ENCODE results near the gene GPN1. TPM values are rescaled to one million over a fixed set of nuclear protein-coding genes. Genes with fewer than 3 reads are reported as not detected.
"Not testable (repeated sequence)": the region's sequence is repeated elsewhere in the genome, so short reads cannot be mapped to it uniquely, and the experiment has no call there.

The GPN1 gene
- total RNA-seq, 1 donor from 2014 or later: 63.9 TPM

- Histone ChIP-seq H3K9me3 (ENCODE audit: insufficient read depth, low read depth, low read length) (no peaks in the 10 kb centered on the region), H3K36me3 (ENCODE audit: insufficient read depth, low read length) (peaks cover 33% of the 10 kb centered on the region), H3K4me1 (ENCODE audit: insufficient read depth, low read length) (no peaks in the 10 kb centered on the region), H3K4me2 (ENCODE audit: low read length) (no peak overlapping the region), H3K27ac (ENCODE audit: low read depth, low read length) (no peak overlapping the region), H3K9ac (ENCODE audit: low read length) (no peak overlapping the region), H4K20me1 (ENCODE audit: insufficient read depth, low read length) (peaks cover 4% of the 10 kb centered on the region), H3K4me3 (ENCODE audit: insufficient read depth, low read depth, low read length) (no peak overlapping the region), H3K27me3 (ENCODE audit: insufficient read depth, low read length) (no peaks in the 10 kb centered on the region), H3K79me2 (ENCODE audit: insufficient read depth, low read length) (peaks cover 1% of the 10 kb centered on the region), H2AFZ (ENCODE audit: low read depth, low read length) (no peak overlapping the region)
- DNase-seq (ENCODE audit: low read depth) (no peak), FAIRE-seq (no peak)
- TF ChIP-seq CTCF (IDR thresholded peaks at IDR 0.05; ENCODE audit: insufficient read depth, low read depth, low read length): no peak
- no peak for TF ChIP-seq EZH2 (IDR thresholded peaks at IDR 0.05; ENCODE audit: insufficient read depth, low read length)
- Mint-ChIP-seq H3K9me3 (ENCODE audit: unreplicated experiment) (no peaks in the 10 kb centered on the region), H3K27ac (ENCODE audit: unreplicated experiment) (no peak overlapping the region), H3K27me3 (ENCODE audit: low read depth, unreplicated experiment) (no peaks in the 10 kb centered on the region), H3K4me3 (ENCODE audit: unreplicated experiment) (no peak overlapping the region), H3K4me1 (ENCODE audit: low read depth, unreplicated experiment) (peaks cover 5% of the 10 kb centered on the region), H3K36me3 (ENCODE audit: low read depth, unreplicated experiment) (peaks cover 2% of the 10 kb centered on the region)
Observed at GRCh38 chr2:27672723-27673486, 44.1 kb downstream of the GPN1 start.

DNA sequence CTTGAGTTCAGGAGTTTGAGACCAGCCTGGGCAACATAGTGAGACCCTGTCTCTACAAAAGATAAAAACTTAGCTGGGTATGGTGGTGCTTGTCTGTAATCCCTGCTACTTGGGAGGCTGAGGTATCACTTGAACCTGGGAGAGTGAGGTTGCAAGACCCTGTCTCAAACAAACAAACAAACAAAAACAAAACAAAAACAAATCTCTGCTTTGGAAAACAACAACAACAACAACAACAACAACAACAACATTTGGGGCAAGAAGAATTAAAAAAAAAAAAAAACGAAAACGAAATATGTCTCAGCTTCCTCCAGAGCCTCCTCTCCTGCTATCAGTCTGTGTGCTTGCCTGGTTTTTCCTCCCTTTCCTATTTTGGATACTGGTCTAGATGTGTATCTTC is 51.7 kb downstream of the GPN1 start:
- H2AFZ ChIP-seq (ENCODE audit: low read depth, low read length): no peak overlapping the region
- DNase-seq (ENCODE audit: low read depth): no peak
- no peaks in the 10 kb centered on the region for H3K79me2 ChIP-seq (ENCODE audit: insufficient read depth, low read length)
- H4K20me1 ChIP-seq (ENCODE audit: insufficient read depth, low read length): no peaks in the 10 kb centered on the region
- no peak overlapping the region for H3K4me3 ChIP-seq (ENCODE audit: insufficient read depth, low read depth, low read length)
- no peaks in the 10 kb centered on the region for H3K27me3 ChIP-seq (ENCODE audit: insufficient read depth, low read length)
- H3K36me3 ChIP-seq (ENCODE audit: insufficient read depth, low read length): peaks cover 26% of the 10 kb centered on the region
- H3K9ac ChIP-seq (ENCODE audit: low read length): peak overlapping the region; percentile 76
- Mint-ChIP-seq H3K9me3 (ENCODE audit: unreplicated experiment) (no peaks in the 10 kb centered on the region), H3K27me3 (ENCODE audit: low read depth, unreplicated experiment) (no peaks in the 10 kb centered on the region), H3K36me3 (ENCODE audit: low read depth, unreplicated experiment) (peaks cover 7% of the 10 kb centered on the region), H3K4me3 (ENCODE audit: unreplicated experiment) (no peak overlapping the region), H3K27ac (ENCODE audit: unreplicated experiment) (peak overlapping the region; percentile 99), H3K4me1 (ENCODE audit: low read depth, unreplicated experiment) (peaks cover 36% of the 10 kb centered on the region)
- FAIRE-seq: no peak
- H3K9me3 ChIP-seq (ENCODE audit: insufficient read depth, low read depth, low read length): no peaks in the 10 kb centered on the region
- TF ChIP-seq CTCF (IDR thresholded peaks at IDR 0.05; ENCODE audit: insufficient read depth, low read depth, low read length) (no peak), EZH2 (IDR thresholded peaks at IDR 0.05; ENCODE audit: insufficient read depth, low read length) (no peak)
- peak overlapping the region; percentile 94 for H3K27ac ChIP-seq (ENCODE audit: low read depth, low read length)
- H3K4me1 ChIP-seq (ENCODE audit: insufficient read depth, low read length): peaks cover 26% of the 10 kb centered on the region
- H3K4me2 ChIP-seq (ENCODE audit: low read length): no peak overlapping the region

- peaks cover 6% of the 10 kb centered on the region for H3K36me3 Mint-ChIP-seq (ENCODE audit: low read depth, unreplicated experiment)
- peak overlapping the region; percentile 52 for H3K4me3 Mint-ChIP-seq (ENCODE audit: unreplicated experiment)
- H4K20me1 ChIP-seq (ENCODE audit: insufficient read depth, low read length): no peaks in the 10 kb centered on the region
- peaks cover 29% of the 10 kb centered on the region for H3K36me3 ChIP-seq (ENCODE audit: insufficient read depth, low read length)
- H3K4me3 ChIP-seq (ENCODE audit: insufficient read depth, low read depth, low read length): no peak overlapping the region
- peak overlapping the region; percentile 66 for H3K4me2 ChIP-seq (ENCODE audit: low read length)
- H2AFZ ChIP-seq (ENCODE audit: low read depth, low read length): no peak overlapping the region
- H3K4me1 Mint-ChIP-seq (ENCODE audit: low read depth, unreplicated experiment): peaks cover 36% of the 10 kb centered on the region
- no peaks in the 10 kb centered on the region for H3K9me3 ChIP-seq (ENCODE audit: insufficient read depth, low read depth, low read length)
- no peaks in the 10 kb centered on the region for H3K79me2 ChIP-seq (ENCODE audit: insufficient read depth, low read length)
- DNase-seq (ENCODE audit: low read depth) (peak; percentile 83), FAIRE-seq (peak; percentile 54)
- no peaks in the 10 kb centered on the region for H3K27me3 ChIP-seq (ENCODE audit: insufficient read depth, low read length)
- TF ChIP-seq CTCF (IDR thresholded peaks at IDR 0.05; ENCODE audit: insufficient read depth, low read depth, low read length): no peak
- TF ChIP-seq EZH2 (IDR thresholded peaks at IDR 0.05; ENCODE audit: insufficient read depth, low read length): no peak
- H3K9me3 Mint-ChIP-seq (ENCODE audit: unreplicated experiment): no peaks in the 10 kb centered on the region
- H3K4me1 ChIP-seq (ENCODE audit: insufficient read depth, low read length): peaks cover 26% of the 10 kb centered on the region
- H3K27ac ChIP-seq (ENCODE audit: low read depth, low read length): peak overlapping the region; percentile 94
- no peaks in the 10 kb centered on the region for H3K27me3 Mint-ChIP-seq (ENCODE audit: low read depth, unreplicated experiment)
- peak overlapping the region; percentile 76 for H3K9ac ChIP-seq (ENCODE audit: low read length)
- H3K27ac Mint-ChIP-seq (ENCODE audit: unreplicated experiment): peak overlapping the region; percentile 99
Observed at GRCh38 chr2:27681841-27682240, 53.0 kb downstream of the GPN1 start.

- H3K4me3 Mint-ChIP-seq (ENCODE audit: unreplicated experiment); H3K36me3 Mint-ChIP-seq (ENCODE audit: low read depth, unreplicated experiment); H2AFZ ChIP-seq (ENCODE audit: low read depth, low read length); H3K9me3 ChIP-seq (ENCODE audit: insufficient read depth, low read depth, low read length); H3K27me3 Mint-ChIP-seq (ENCODE audit: low read depth, unreplicated experiment); H4K20me1 ChIP-seq (ENCODE audit: insufficient read depth, low read length); H3K4me3 ChIP-seq (ENCODE audit: insufficient read depth, low read depth, low read length); H3K9me3 Mint-ChIP-seq (ENCODE audit: unreplicated experiment); H3K79me2 ChIP-seq (ENCODE audit: insufficient read depth, low read length); FAIRE-seq; H3K27me3 ChIP-seq (ENCODE audit: insufficient read depth, low read length): not testable (repeated sequence)
- Histone ChIP-seq H3K4me1 (ENCODE audit: insufficient read depth, low read length) (peaks cover 26% of the 10 kb centered on the region), H3K4me2 (ENCODE audit: low read length) (peak overlapping the region; percentile 66), H3K9ac (ENCODE audit: low read length) (peak overlapping the region; percentile 76), H3K36me3 (ENCODE audit: insufficient read depth, low read length) (peaks cover 26% of the 10 kb centered on the region), H3K27ac (ENCODE audit: low read depth, low read length) (peak overlapping the region; percentile 94)
- Mint-ChIP-seq H3K4me1 (ENCODE audit: low read depth, unreplicated experiment) (peaks cover 36% of the 10 kb centered on the region), H3K27ac (ENCODE audit: unreplicated experiment) (peak overlapping the region; percentile 99)
- DNase-seq (ENCODE audit: low read depth): peak; percentile 92
Observed at GRCh38 chr2:27682334-27682771, 53.5 kb downstream of the GPN1 start.
